Adipose tissue (tissue), 3 donors: ENCODE data around the gene NOTO. TPM values are rescaled to one million over a fixed set of nuclear protein-coding genes. Genes with fewer than 3 reads are reported as not detected.

Experiments
- polyA plus RNA-seq, 3 donors: library from polyadenylated mRNA; stranded (reverse); fragments of 200-250 nt; gene quantifications; one replicate each; pipeline ENCODE4 v1.2.3, GENCODE V29; 2013
- donor health status: healthy with polysubstance abuse.
- donor health status: Bipolar disorder and iron deficiency.
- donor health status: healthy.

NOTO gene
- polyA plus RNA-seq, 3 donors: not detected

Other genes with a start within 250 kb of the NOTO start
- 1 to 10 TPM; 2.8 to 5.3 (median 4.5) TPM for gene SFXN5, start 130.9 kb upstream of the NOTO start, polyA plus RNA-seq
- gene RAB11FIP5, start 89.6 kb upstream of the NOTO start, polyA plus RNA-seq: 10 to 100 TPM; 13.5 to 17.7 (median 14.3) TPM
- 10 to 100 TPM; 11.5 to 19.1 (median 17.4) TPM for gene SMYD5, start 11.7 kb downstream of the NOTO start, polyA plus RNA-seq
- 10 to 100 TPM; 27.0 to 34.9 (median 34.3) TPM for gene PRADC1, start 30.7 kb downstream of the NOTO start, polyA plus RNA-seq
- gene CCT7, start 31.7 kb downstream of the NOTO start, polyA plus RNA-seq: 100 to 1,000 TPM; 112 to 190 (median 184) TPM
- gene FBXO41, start 81.9 kb downstream of the NOTO start, polyA plus RNA-seq: 1 to 10 TPM in 1 of 3 donors, under 1 TPM in 2; 0.45 to 1.5 (median 0.51) TPM
- under 1 TPM in 2 of 3 donors, not detected in 1; 0.05 to 0.28 TPM for gene EGR4, start 91.0 kb downstream of the NOTO start, polyA plus RNA-seq
- gene ALMS1, start 183.3 kb downstream of the NOTO start, polyA plus RNA-seq: 1 to 10 TPM; 5.5 to 8.6 (median 5.6) TPM